22Rv1 (cell line): ENCODE data around the gene PDZD4.

Experiments
- H3K27ac ChIP-seq: fragments of 450-650 bp; 2 replicates; pipeline ENCODE4 v1.5.1; 2017
- CTCF ChIP-seq: fragments of 450-650 bp; IDR thresholded peaks from 2 replicates; pipeline ENCODE4 v1.5.1; 2017; ENCODE audit warnings: mild to moderate bottlenecking
- ZFX ChIP-seq: fragments of 450-650 bp; IDR thresholded peaks from 2 replicates; pipeline ENCODE4 v1.6.1; 2017; ENCODE audit warnings: antibody characterized with exemption, borderline replicate concordance

The PDZD4 gene

DNA sequence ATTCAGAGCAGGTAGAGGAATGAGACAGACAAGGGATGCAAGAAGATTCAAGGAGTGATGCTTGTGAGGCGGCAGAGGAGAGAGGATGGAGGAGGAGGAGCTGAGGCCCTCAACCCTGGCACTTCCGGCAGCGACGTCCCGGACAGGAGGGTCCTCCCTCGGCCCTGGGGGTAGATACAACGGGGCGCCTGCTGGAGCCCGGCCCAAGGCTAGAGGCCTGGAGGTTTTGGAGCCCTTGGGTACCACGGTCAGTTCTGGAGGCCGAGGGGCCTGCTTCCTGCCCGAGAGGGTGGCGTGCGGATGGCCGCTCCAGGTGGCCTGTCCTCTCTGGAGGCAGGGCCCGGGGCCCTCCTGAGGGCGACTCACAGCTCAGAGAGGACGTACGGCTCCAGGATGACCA is 22.4 kb downstream of the PDZD4 start:
- TF ChIP-seq CTCF, result no peak
- H3K27ac ChIP-seq, result no peak overlapping the region

GRCh38 chrX:153806999-153807575 is 23.3 kb downstream of the PDZD4 start:
- no peak for TF ChIP-seq CTCF
- TF ChIP-seq ZFX, result no peak
- no peak overlapping the region for H3K27ac ChIP-seq

GRCh38 chrX:153805436-153805835 is 24.9 kb downstream of the PDZD4 start:
- TF ChIP-seq ZFX (no peak), CTCF (no peak)
- no peak overlapping the region for H3K27ac ChIP-seq

DNA sequence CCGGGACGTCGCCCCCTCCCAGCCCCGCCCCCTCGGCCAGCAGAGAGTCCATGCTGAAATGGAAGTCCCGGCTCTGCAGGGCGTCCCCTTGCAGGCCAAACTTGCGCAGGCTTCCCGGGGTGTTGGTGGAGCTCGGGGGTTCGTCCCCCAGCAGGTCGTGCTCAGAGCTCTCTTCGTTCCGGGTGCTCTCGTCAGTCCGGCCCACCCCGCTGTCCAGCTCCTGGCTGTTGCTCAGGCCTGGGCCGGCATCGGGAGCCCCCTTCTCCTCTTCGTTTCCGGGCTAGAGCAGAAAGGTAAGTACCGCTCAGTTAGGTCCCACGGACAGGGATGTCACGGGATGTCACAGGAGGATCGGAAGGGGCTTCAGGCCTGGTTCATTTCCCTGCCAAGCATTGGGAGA is 25.7 kb downstream of the PDZD4 start:
- TF ChIP-seq CTCF (no peak), ZFX (no peak)
- H3K27ac ChIP-seq, result no peak overlapping the region

DNA sequence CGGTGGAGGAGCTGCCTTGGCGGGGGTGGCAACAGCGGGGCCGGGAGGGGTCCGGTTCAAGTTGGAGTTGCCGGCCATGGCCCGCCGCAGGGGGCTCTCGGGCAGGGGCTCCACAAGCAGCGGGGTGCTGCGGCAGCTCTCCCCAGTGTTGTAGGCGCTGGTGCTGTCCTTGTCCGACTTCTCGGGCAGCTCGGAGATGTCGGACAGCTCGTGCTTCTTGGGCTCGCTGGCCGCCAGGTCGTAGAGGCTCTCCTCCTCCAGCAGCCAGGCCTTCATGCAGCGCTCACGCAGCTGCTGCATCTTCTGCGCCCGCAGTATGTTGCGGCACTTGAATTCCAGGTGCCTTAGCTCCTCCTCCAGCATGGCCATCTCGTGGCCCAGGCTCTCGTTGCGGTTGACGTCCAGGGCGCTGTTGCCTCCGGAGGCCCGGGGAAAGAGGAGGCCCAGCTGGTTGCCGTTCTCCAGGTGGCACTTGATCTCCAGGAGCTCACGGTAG is 26.2 kb downstream of the PDZD4 start:
- no peak overlapping the region for H3K27ac ChIP-seq
- TF ChIP-seq ZFX (no peak), CTCF (no peak)

GRCh38 chrX:153803211-153804099 is 26.9 kb downstream of the PDZD4 start:
- TF ChIP-seq CTCF, result no peak
- TF ChIP-seq ZFX, result no peak

GRCh38 chrX:153802513-153803045 is 27.8 kb downstream of the PDZD4 start:
- TF ChIP-seq ZFX (no peak), CTCF (no peak)

More at GRCh38 chrX:153803211-153804099, 26.9 kb downstream of the PDZD4 start:
- H3K27ac ChIP-seq, result no peak overlapping the region

More at GRCh38 chrX:153802513-153803045, 27.8 kb downstream of the PDZD4 start:
- no peak overlapping the region for H3K27ac ChIP-seq
